ENCODE data around the gene UBE2V1.

- TF ChIP-seq CTCF (IDR thresholded peaks at IDR 0.05; ENCODE audit: low read length) (peak; percentile 99), EZH2phosphoT487 (IDR thresholded peaks at IDR 0.05; ENCODE audit: low read length) (no peak), EZH2 (optimal IDR thresholded peaks at IDR 0.05; ENCODE audit: low read depth, low read length) (no peak)
Observed at GRCh38 chr20:50071039-50071888, 41.7 kb downstream of the UBE2V1 start.
